ENCODE results near the gene HP1BP3. TPM values are rescaled to one million over a fixed set of nuclear protein-coding genes. Genes with fewer than 3 reads are reported as not detected.
A peak's percentile ranks its signal among the peaks of the same experiment; 100 is the strongest.
"Not testable (repeated sequence)": the region's sequence is repeated elsewhere in the genome, so short reads cannot be mapped to it uniquely, and the experiment has no call there.

Gene HP1BP3
- total RNA-seq (2014; rRNA removed; shearing (Covaris generic); ENCODE audit: low replicate concordance), result 211 and 227 TPM in 2 replicates

DNA sequence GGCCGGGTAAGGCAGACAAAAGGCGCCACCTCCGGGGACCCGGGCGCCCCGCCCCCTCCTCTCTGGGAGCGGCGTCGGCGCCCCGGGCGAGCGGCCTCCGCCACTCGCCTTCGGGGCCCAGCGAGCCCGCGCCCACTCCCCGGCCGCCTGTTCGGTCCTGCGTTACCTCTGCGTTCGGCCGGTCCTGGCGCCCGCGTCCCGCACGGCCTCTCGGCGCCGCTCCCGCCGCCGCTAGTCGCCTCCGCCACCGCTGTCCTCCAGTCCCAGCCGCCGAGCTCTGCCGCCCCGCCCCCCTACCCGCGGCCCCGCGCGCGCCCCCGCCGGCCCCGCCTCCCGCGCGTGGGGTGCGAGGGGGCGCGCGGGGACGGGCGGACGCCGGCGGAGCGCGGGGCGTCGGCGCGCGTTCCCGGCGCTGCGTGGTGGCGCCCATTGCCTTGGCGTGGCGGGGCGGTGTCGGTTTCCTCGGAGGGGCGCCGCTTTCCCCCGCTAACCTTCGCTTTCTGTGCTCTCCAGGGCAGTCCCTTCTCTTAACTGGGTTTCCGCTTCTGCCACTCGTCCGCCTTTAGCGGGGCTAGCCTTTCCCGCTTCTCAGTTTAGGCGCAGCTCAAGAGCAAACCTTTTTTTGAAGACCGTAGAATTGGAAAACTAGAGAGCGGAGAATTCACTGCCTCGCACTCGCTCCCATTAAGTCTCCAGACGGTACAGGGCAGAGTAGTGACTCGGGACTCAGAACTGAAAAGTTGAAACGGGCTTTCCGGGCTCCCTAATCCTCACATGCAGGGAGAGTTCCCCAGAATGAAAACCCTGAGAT lies at the start of gene HP1BP3:
Gene HP1BP3, minus strand, starts transcription at position 279 of the 811 bp plus-strand sequence. CDS start 6,867 bp downstream, outside the sequence.
- Histone ChIP-seq H3K27me3 (no peaks in the 10 kb centered on the region), H3K36me3 (peaks cover 6% of the 10 kb centered on the region), H3K4me3 (peak within 1 kb of the TSS; percentile 86), H3K9me3 (no peaks in the 10 kb centered on the region)
- DNase-seq, result peak; percentile 76

DNA sequence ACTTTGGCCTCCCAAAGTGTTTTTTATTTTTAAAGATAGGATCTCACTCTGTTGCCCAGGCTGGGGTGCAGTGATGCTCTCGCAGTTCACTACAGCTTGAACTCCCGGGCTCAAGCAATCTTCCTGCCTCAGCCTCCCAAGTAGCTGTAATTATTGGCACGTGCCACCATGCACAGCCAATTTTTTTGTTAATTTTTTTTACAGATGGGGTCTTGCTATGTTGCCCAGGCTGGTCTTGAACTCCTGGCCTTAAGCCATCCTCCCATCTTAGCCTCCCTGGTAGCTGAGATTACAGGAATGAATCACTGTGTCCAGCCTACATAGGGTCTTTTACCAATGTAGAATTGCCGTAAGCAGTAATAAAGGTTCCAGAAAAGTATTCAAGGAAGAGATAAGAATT lies 49.1 kb upstream of the HP1BP3 start:
- Histone ChIP-seq H3K36me3 (peaks cover 18% of the 10 kb centered on the region), H3K27me3 (no peaks in the 10 kb centered on the region), H3K9me3 (peaks cover 2% of the 10 kb centered on the region), H3K4me3 (no peak overlapping the region)
- DNase-seq, result no peak

GRCh38 chr1:20834780-20835179 lies 47.7 kb upstream of the HP1BP3 start:
- no peak for DNase-seq
- peaks cover 16% of the 10 kb centered on the region for H3K36me3 ChIP-seq

GRCh38 chr1:20834192-20834591 lies 47.1 kb upstream of the HP1BP3 start:
- no peak for DNase-seq

More at GRCh38 chr1:20834780-20835179, 47.7 kb upstream of the HP1BP3 start:
- Histone ChIP-seq H3K9me3 (peaks cover 2% of the 10 kb centered on the region), H3K27me3 (no peaks in the 10 kb centered on the region), H3K4me3 (no peak overlapping the region)

GRCh38 chr1:20830378-20830777 lies 43.3 kb upstream of the HP1BP3 start:
- Histone ChIP-seq H3K9me3 (peaks cover 2% of the 10 kb centered on the region), H3K4me3 (no peak overlapping the region), H3K36me3 (peaks cover 32% of the 10 kb centered on the region), H3K27me3 (no peaks in the 10 kb centered on the region)
- DNase-seq, result no peak

More at GRCh38 chr1:20834192-20834591, 47.1 kb upstream of the HP1BP3 start:
- H3K9me3 ChIP-seq, result peaks cover 2% of the 10 kb centered on the region
- H3K36me3 ChIP-seq, result peaks cover 22% of the 10 kb centered on the region; the same call in 1 of the 2 replicates
- no peak overlapping the region for H3K4me3 ChIP-seq
- H3K27me3 ChIP-seq, result no peaks in the 10 kb centered on the region

- no peak for DNase-seq
- H3K9me3 ChIP-seq, result peaks cover 2% of the 10 kb centered on the region
- no peaks in the 10 kb centered on the region for H3K27me3 ChIP-seq
- H3K4me3 ChIP-seq, result no peak overlapping the region
- peaks cover 32% of the 10 kb centered on the region for H3K36me3 ChIP-seq
These were observed 42.8 kb upstream of the HP1BP3 start for GRCh38 chr1:20829946-20830345.

GRCh38 chr1:20829531-20829930 lies 42.4 kb upstream of the HP1BP3 start:
- H3K27me3 ChIP-seq, result no peaks in the 10 kb centered on the region
- no peak overlapping the region for H3K4me3 ChIP-seq
- H3K9me3 ChIP-seq, result peaks cover 2% of the 10 kb centered on the region
- peaks cover 32% of the 10 kb centered on the region for H3K36me3 ChIP-seq
- no peak for DNase-seq

- no peak overlapping the region for H3K4me3 ChIP-seq
- DNase-seq, result no peak
- H3K27me3 ChIP-seq, result no peaks in the 10 kb centered on the region
- no peaks in the 10 kb centered on the region for H3K9me3 ChIP-seq
- H3K36me3 ChIP-seq, result peaks cover 19% of the 10 kb centered on the region
These were observed 36.7 kb upstream of the HP1BP3 start for GRCh38 chr1:20823845-20824244.

GRCh38 chr1:20821466-20821865 lies 34.4 kb upstream of the HP1BP3 start:
- Histone ChIP-seq H3K27me3 (no peaks in the 10 kb centered on the region), H3K9me3 (no peaks in the 10 kb centered on the region), H3K36me3 (peaks cover 12% of the 10 kb centered on the region), H3K4me3 (no peak overlapping the region)
- DNase-seq, result no peak

DNA sequence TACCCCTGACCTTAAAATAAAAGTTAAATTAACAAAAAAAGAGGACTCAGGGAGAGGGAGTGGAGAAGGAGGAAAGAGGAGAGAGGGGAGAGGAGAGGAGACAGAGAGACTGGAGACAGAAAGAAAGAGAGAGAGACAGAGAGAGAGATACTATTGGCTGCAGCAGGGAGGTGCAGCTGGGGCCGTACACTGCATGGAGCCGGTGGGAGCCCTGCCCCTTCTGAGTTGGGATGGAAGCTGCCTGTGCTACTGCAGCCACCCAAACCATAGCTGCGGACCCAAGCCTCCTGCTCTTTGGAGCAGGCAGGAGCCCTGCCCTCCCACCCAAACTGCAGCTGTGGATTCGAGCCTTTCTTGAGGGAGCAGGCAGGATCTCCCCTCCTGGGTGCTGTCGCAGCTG lies 32.7 kb upstream of the HP1BP3 start:
- H3K27me3 ChIP-seq, result no peaks in the 10 kb centered on the region
- H3K9me3 ChIP-seq, result no peaks in the 10 kb centered on the region
- no peak overlapping the region for H3K4me3 ChIP-seq
- DNase-seq, result no peak
- peaks cover 12% of the 10 kb centered on the region for H3K36me3 ChIP-seq

DNA sequence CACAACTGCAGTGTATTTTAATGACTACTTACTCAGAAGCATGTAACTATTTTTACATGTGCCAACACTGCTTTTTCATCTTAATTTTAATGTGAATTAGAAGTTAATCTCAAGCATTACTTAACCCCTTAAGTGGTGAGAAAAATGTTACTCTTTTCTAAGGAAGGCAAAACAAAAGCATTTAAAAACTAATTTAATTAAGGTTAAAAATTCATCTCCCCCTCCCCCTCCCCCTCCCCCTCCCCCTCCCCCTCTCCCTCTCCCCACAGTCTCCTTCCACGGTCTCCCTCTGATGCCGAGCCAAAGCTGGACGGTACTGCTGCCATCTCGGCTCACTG lies 27.4 kb upstream of the HP1BP3 start:
- Histone ChIP-seq H3K9me3 (no peaks in the 10 kb centered on the region), H3K27me3 (no peaks in the 10 kb centered on the region), H3K36me3 (peaks cover 15% of the 10 kb centered on the region), H3K4me3 (no peak overlapping the region)
- no peak for DNase-seq

- peaks cover 19% of the 10 kb centered on the region for H3K36me3 ChIP-seq
- no peaks in the 10 kb centered on the region for H3K27me3 ChIP-seq
- H3K9me3 ChIP-seq, result no peaks in the 10 kb centered on the region
These were observed 24.8 kb upstream of the HP1BP3 start for GRCh38 chr1:20811916-20812315.

DNA sequence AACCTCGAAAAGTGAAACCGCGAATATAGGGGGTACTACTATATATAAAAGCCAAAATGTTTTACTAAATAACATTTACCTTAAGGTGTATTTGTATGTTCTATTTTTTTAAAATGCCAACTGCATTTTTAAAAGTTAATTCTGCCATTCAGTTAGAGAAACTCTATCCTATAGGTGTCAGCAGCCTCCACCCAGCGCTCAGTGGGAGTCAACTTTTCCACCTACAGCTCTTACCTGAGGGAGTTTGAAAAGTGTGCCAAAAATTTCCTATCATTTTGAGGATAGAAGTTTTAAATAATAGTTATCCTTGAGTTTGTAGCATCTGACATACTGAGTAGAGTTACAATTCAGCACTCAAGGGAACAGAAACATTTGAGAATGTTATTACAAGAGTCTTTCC lies 6.1 kb upstream of the HP1BP3 start:
- no peak for DNase-seq
- Histone ChIP-seq H3K9me3 (no peaks in the 10 kb centered on the region), H3K27me3 (no peaks in the 10 kb centered on the region), H3K36me3 (no peaks in the 10 kb centered on the region), H3K4me3 (no peak overlapping the region)

More at GRCh38 chr1:20811916-20812315, 24.8 kb upstream of the HP1BP3 start:
- no peak for DNase-seq
- no peak overlapping the region for H3K4me3 ChIP-seq

DNA sequence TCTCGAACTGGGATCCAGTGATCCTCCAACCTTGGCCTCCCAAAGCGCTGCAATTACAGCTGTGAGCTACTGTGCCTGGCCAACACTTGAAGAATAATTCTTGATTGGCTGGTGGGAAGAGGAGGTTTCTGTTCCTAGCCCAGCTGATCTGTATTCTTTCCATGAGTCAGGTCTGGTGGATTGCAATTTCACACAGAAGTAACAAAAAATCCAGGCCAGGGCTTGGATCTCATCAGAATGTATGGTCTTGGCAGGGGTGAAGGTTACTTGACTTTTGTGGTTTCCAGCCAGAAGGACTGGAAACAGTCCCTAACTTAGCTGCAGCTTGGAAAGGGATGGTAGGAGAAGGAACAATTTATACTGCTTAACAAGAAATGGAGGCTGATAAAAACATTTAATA lies 5.1 kb upstream of the HP1BP3 start:
- Histone ChIP-seq H3K9me3 (no peaks in the 10 kb centered on the region), H3K4me3 (no peak overlapping the region), H3K36me3 (no peaks in the 10 kb centered on the region), H3K27me3 (no peaks in the 10 kb centered on the region)
- DNase-seq, result peak; percentile 78

GRCh38 chr1:20790785-20791184 lies 3.7 kb upstream of the HP1BP3 start:
- no peaks in the 10 kb centered on the region for H3K9me3 ChIP-seq
- no peaks in the 10 kb centered on the region for H3K27me3 ChIP-seq
- no peaks in the 10 kb centered on the region; the same call in 1 of the 2 replicates for H3K36me3 ChIP-seq
- H3K4me3 ChIP-seq, result no peak overlapping the region
- no peak for DNase-seq

GRCh38 chr1:20789598-20789997 lies 2.5 kb upstream of the HP1BP3 start:
- H3K36me3 ChIP-seq, H3K4me3 ChIP-seq, DNase-seq, H3K9me3 ChIP-seq, H3K27me3 ChIP-seq: not testable (repeated sequence)

- Histone ChIP-seq H3K9me3 (no peaks in the 10 kb centered on the region), H3K36me3 (peaks cover 4% of the 10 kb centered on the region), H3K4me3 (peak overlapping the region; percentile 86), H3K27me3 (no peaks in the 10 kb centered on the region)
- DNase-seq, result peak; percentile 38
These were observed 1.0 kb upstream of the HP1BP3 start for GRCh38 chr1:20787840-20788795.
